Epithelial cell of proximal tubule (primary cell): ENCODE results near the gene SNX11. TPM values are rescaled to one million over a fixed set of nuclear protein-coding genes. Genes with fewer than 3 reads are reported as not detected.
A peak's percentile ranks its signal among the peaks of the same experiment; 100 is the strongest.

Experiments
- DNase-seq: peaks from one replicate; pipeline ENCODE4 v3.0.0-alpha.2; 2011; ENCODE audit warnings: low read depth
- H3K4me3 ChIP-seq: 2 replicates; pipeline ENCODE4 v1.5.1; 2011; ENCODE audit warnings: low read depth, mild to moderate bottlenecking, low read length
- CTCF ChIP-seq: conservative IDR thresholded peaks from 2 replicates; pipeline ENCODE4 v1.5.1; 2012; ENCODE audit warnings: low read depth, mild to moderate bottlenecking, low read length
- total RNA-seq: library from RNA; depleted of rRNA; stranded (reverse); fragments of >200 nt; gene quantifications from 2 replicates; pipeline ENCODE4 v1.2.3, GENCODE V29; 2015

Gene SNX11
- total RNA-seq, 1 donor from 2014 or later = 11.6 TPM

DNA sequence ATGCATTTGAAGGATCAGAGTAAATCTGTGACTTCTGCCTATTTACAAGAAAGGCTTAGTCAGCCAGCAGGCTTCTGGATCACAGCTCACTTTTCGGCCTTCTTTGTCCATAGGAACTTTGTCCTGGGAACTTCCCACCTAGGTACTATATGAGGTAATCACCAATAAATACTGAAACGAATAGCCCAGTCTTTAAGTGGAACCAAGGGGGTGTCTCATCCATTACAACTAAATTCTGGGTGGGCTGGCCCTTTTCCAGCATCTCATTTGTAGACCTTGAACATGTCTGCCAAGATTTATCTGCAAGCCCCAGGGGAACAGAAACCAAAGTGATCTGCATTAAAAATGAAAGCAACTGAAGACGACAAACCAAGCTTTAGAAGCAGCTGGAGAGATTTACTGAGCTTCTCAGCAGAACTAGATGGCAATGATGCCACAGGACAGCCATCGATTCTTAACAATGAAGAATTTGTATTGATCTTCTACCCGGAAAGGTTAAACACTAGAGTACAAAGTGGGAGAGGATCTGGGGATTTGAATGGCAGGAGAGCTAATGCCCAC lies 55.5 kb downstream of the SNX11 start:
- TF ChIP-seq CTCF = no peak
- peak; percentile 58 for DNase-seq

GRCh38 chr17:48163809-48164208 lies 56.2 kb downstream of the SNX11 start:
- DNase-seq = no peak
- H3K4me3 ChIP-seq = no peak overlapping the region
- peak; percentile 23 for TF ChIP-seq CTCF

More for the DNA sequence above, 55.5 kb downstream of the SNX11 start:
- peak overlapping the region; percentile 12 for H3K4me3 ChIP-seq

DNA sequence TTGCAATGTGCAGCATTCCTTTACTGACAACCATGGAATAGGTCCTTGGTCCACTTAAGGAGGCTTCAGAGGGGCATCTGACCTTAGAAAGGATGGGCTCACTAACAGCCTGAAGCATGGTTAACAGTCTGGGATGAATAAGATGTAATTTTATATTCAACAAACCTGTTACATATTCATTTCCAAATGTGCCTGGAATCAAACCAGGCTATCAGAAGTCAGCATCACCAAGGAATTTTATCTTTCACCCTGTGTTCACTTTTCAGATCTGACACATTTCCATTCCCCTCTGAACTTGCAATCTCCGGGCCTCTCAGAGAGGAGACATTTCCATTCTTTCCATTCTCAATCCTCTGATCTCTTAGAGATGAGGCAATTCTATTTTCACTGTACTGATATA lies 62.4 kb downstream of the SNX11 start:
- DNase-seq = no peak
- H3K4me3 ChIP-seq = no peak overlapping the region
- no peak for TF ChIP-seq CTCF

Other genes starting within 250 kb of the SNX11 start
- gene SP2, start 211.5 kb upstream of the SNX11 start, total RNA-seq = 2.1 and 5.4 TPM in 2 replicates
- 39.5 and 47.6 TPM in 2 replicates for gene PNPO, start 166.2 kb upstream of the SNX11 start, total RNA-seq
- gene PRR15L, start 149.9 kb upstream of the SNX11 start, total RNA-seq = 3.5 and 3.8 TPM in 2 replicates
- 71.0 and 111 TPM in 2 replicates for gene CDK5RAP3, start 136.7 kb upstream of the SNX11 start, total RNA-seq
- 2.6 and 8.0 TPM in 2 replicates for gene COPZ2, start 70.0 kb upstream of the SNX11 start, total RNA-seq
- gene NFE2L1, start 59.4 kb upstream of the SNX11 start, total RNA-seq = 69.1 and 79.6 TPM in 2 replicates
- 99.7 and 105 TPM in 2 replicates for gene CBX1, start 6.3 kb upstream of the SNX11 start, total RNA-seq